ELR (cell line): ENCODE results near the gene OR8G5.
"Not testable (repeated sequence)": the region's sequence is repeated elsewhere in the genome, so short reads cannot be mapped to it uniquely, and the experiment has no call there.

Source experiments
- DNase-seq: peaks from one replicate; pipeline ENCODE4 v3.0.0-alpha.2; 2015; ENCODE audit warnings: low read depth

Gene OR8G5, protein sequence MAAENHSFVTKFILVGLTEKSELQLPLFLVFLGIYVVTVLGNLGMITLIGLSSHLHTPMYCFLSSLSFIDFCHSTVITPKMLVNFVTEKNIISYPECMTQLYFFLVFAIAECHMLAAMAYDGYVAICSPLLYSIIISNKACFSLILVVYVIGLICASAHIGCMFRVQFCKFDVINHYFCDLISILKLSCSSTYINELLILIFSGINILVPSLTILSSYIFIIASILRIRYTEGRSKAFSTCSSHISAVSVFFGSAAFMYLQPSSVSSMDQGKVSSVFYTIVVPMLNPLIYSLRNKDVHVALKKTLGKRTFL

DNA sequence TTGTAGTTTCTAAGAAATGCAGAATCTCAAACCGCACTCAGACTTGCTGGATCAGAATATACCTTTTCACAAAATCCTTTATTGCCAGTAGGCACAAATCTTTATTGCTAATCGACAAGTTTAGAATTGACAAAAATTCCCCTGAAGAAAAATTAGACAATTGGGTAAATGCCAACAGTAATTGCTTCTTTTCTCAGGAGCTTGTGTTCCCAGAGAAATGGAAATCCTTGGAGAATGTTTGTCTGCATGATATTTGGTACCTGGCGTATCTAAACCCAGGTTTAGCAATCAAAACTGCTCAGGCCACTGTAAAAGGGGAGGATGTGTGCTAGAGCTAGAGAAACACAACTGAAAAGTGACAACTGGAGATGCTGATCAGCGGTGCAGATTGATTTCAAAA is at the start of gene OR8G5:
OR8G5 (plus strand) TSS at position 301 of the 400 bp plus-strand sequence. CDS start 8,556 bp downstream, outside the sequence.
- no peak for DNase-seq

DNA sequence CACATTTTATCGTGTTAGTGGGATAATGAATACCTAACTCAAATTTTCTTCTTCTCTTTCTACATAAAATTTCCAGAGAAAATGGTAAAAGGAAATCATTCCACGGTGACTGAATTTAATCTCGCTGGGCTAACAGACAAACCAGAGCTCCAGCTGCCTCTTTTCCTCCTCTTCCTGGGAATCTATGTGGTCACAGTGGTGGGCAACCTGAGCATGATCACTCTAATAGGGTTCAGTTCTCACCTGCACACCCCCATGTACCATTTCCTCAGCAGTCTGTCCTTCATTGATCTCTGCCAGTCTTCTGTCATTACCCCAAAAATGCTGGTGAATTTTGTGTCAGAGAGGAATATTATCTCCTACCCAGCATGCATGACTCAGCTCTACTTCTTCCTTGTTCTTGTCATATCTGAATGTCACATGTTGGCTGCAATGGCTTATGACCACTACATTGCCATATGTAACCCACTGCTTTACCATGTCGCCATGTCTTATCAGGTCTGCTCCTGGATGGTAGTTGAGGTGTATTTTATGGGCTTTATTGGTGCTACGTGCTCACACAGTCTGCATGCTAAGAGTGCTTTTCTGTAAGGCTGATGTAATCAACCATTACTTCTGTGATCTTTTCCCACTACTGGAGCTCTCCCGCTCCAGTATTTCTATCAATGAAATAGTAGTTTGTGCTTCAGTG is 48.9 kb upstream of the OR8G5 start:
- DNase-seq, result no peak

DNA sequence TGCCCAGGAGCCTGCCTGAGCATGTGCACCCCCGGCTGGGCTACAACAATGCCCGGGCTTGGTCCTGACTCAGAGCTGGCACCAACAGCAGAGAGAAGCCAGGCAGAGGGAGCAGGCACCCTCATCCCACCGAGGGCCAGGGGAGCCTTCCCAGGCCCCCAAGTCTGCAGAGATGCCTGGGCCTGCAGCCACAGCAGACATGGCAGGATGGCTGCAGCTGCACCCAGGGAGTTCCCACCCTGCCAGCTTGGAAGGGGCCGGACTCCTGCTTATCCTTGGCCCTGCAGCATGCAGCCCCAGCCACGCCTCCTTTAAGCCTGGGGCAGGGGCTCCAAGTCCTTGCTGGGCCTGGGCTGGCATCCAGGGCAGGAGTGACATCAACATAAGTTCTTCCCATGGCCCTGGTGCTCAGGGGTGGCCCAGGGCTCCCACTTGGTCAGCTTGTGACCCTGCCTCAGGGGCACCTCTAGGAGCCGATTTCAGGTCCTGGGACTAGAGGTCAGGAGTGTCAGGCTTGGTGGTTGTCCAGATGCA is 46.3 kb upstream of the OR8G5 start:
- no peak for DNase-seq

DNA sequence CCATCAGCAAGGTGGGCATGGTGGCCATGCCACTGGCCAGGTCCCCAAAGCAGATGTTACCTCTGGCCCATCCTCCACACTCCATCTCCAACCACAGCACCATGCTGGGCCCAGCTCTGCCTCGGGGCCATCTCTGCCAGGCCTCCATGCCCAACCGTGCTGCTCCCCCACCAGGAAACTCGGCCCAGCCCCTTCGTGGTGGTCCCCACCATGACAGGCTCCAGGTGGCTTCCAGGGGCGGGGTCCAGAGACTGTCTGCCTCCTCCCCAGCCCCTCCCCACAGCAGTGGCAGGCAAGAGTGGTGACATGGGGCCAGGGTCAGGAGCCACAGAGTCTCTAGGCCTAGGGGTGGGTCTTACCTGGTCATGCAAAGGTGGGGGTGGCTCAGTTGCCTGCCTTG is 45.8 kb upstream of the OR8G5 start:
- no peak for DNase-seq

DNA sequence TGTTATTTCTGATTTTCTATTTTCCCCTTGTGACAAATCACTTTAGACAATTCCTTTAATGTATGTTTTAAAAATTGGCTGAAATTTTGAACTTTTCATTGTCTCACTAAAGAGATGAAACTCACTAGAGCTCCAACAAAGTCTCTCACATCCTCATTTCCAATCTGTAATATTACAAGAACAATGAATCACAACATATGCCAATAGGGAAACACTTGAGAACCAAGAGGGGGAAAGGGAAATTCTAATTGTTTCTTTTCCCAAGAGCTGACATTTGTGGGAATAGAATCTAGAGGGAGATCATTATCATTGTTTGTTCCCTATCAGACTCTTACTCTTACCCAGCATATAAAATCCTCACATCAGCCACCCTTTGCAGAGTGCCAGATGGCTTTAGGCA is 44.9 kb upstream of the OR8G5 start:
- no peak for DNase-seq

DNA sequence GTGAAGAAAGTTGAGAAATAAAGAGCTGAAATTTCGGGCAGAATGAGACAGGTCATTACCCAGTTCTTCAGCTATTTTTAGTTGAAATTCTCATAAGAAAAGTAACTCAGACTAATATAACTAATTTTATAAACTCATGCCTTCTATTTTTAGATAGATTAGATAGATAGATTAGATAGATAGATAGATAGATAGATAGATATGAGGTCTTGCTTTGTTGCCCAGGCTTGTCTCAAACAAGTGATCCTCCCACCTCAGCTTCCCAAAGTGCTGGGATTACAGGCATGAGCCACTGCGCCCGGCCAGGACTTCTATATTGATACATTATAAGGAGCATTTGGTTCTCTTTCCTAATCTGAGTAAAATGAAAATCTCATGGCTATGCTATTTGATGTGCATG is 42.1 kb upstream of the OR8G5 start:
- DNase-seq, result no peak

DNA sequence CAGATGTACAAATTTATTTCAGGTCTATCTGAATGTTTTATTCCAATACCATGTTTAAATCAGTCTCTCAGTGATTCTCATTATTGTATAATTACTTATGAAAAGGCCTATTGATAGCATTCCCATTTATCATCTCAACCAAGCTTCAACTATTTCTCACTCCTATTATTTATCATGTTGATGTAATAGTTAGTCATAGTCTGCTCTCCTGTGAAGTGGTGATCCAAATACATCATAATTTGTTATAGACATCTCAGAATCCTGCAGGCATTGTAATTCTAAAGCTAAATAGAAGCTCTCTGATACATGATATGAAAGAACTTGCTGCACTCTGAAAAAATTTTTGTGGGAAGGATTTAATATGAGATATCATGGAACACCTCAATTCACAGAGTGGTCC is 37.0 kb upstream of the OR8G5 start:
- peak; percentile 13 for DNase-seq

DNA sequence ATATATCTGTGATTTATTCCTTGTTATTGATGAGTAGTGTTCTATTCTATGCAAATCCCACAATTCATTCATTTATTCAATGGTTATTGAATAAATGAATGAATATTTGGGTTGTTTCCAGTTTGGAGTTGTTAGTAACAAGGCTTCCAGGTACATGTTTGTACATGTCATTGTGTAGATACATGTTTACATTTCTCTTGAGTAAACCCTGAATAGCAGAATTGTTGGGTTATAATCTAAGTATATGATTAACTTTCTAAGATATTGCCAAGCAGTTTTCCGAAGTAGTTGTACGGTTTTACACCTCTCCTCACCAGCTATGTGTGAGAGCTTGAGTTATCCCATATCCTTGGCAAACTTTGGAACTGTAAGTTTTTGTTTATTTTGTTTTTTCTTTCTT is 33.8 kb upstream of the OR8G5 start:
- no peak for DNase-seq

DNA sequence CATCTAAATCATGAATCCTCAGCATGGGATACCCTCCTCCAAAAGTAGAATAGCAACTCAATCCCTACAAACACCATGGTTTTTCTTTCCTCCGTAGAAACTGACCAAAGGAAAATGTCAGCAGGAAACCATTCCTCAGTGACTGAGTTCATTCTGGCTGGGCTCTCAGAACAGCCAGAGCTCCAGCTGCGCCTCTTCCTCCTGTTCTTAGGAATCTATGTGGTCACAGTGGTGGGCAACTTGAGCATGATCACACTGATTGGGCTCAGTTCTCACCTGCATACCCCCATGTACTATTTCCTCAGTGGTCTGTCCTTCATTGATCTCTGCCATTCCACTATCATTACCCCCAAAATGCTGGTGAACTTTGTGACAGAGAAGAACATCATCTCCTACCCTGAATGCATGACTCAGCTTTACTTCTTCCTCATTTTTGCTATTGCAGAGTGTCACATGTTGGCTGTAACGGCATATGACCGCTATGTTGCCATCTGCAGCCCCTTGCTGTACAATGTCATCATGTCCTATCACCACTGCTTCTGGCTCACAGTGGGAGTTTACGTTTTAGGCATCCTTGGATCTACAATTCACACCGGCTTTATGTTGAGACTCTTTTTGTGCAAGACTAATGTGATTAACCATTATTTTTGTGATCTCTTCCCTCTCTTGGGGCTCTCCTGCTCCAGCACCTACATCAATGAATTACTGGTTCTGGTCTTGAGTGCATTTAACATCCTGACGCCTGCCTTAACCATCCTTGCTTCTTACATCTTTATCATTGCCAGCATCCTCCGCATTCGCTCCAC is 31.4 kb upstream of the OR8G5 start:
- not testable (repeated sequence) for DNase-seq

DNA sequence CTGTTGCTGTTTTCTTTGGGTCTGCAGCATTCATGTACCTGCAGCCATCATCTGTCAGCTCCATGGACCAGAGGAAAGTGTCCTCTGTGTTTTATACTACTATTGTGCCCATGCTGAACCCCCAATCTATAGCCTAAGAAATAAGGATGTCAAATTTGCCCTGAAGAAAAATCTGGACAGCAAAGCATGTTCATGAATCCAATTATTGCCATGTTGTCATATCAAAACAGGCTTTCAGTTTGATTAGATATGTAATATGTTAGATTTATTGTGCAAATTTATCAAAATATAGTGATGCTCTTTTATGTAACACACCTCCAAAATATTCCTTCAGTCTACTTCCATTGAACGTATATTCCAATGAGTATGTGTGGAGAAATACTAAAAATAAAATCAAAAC is 30.7 kb upstream of the OR8G5 start:
- no peak for DNase-seq

DNA sequence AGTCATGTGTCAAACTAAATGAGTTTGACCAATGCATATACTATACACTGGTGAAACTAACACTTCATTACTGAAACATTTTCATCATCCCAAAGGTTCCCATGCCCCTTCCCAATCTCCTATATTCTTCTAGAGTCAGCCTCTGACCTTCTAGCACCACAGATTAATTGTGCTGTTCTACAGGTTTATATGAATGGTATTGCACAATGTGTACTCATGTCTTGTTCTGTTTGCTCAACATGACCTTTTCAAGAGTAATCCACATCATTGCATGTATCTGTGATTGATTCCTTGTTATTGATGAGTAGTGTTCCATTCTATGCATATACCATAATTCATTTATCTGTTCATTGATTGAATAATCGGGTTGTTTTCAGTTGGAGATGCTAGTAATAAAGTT is 22.8 kb upstream of the OR8G5 start:
- no peak for DNase-seq

DNA sequence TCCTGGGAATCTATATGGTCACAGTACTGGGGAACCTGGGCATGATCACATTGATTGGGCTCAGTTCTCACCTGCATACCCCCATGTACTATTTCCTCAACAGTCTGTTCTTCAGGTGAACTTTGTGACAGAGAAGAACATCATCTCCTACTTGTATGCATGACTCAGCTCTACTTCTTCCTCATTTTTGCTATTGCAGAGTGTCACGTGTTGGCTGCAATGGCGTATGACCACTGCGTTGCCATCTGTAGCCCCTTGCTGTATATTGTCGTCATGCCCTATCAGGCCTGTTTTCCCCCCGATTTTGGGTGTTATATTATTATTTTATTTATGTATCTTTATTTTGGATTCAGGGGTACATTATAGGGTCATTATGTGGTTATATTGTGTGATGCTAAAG is 17.7 kb upstream of the OR8G5 start:
- DNase-seq, result no peak

DNA sequence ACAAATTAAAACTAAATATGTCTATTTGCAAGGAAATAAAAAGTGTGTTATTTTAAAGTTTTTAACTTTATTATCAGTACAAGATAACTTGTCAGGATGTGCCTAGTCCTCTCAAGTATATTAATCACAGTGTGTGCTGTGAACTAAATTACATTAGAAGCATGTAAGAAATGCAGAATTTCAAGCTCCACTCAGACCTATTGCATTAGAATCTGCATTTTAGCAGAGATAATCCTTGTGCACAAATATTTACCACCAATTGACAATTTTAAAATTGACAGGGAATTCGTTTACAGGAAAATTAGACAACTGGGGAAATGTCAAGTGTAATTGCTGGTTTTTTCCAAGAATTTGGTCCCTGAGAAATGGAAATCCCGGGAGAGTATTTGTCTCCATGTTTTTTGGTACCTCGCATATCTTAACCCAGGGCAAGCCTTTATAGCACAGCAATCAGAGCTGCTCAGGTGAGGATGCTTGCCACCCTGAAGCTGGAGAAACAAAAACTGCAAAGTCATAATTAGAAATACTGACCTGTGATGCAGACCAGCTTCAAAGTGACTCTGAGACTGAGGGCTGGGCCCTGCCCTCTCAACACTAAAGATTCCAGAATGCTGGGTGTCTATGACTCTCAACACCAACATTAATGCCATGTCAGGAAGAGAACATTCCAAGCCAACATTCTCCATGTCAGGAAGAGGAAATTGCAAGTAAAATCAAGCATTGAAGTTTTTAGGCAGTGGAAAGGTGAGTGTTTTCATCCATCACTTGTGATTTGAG is 15.4 kb upstream of the OR8G5 start, which contains the start of gene OR8G1:
OR8G1 (plus strand) TSS at position 475 of the 777 bp plus-strand sequence. CDS start 8,581 bp downstream, outside the sequence.
- no peak for DNase-seq

DNA sequence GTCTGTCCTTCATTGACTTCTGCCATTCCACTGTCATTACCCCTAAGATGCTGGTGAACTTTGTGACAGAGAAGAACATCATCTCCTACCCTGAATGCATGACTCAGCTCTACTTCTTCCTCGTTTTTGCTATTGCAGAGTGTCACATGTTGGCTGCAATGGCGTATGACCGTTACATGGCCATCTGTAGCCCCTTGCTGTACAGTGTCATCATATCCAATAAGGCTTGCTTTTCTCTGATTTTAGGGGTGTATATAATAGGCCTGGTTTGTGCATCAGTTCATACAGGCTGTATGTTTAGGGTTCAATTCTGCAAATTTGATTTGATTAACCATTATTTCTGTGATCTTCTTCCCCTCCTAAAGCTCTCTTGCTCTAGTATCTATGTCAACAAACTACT is 6.3 kb upstream of the OR8G5 start:
- DNase-seq, result not testable (repeated sequence)

DNA sequence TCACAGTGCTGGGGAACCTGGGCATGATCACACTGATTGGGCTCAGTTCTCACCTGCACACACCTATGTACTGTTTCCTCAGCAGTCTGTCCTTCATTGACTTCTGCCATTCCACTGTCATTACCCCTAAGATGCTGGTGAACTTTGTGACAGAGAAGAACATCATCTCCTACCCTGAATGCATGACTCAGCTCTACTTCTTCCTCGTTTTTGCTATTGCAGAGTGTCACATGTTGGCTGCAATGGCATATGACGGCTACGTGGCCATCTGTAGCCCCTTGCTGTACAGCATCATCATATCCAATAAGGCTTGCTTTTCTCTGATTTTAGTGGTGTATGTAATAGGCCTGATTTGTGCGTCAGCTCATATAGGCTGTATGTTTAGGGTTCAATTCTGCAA is 8.9 kb downstream of the OR8G5 start:
- DNase-seq, result not testable (repeated sequence)

DNA sequence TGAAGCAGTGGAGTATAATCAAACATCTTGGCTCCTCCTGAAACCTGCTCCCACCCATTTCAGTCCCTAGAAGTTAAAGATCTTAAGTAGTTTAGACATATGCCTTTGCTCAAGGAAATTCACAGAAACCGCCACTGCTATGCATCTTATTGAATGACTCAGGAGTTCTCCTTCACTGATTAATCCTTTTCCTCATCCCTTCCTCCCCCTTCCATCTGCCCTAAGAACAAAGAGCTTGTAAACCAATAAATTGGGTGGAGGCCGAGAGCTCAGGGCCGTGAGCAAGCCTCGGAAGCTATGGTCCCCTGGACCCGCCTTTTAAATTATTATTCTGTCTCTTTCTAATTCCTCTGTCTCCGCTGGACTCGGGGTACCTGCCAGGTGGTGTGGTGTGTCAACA is 14.7 kb downstream of the OR8G5 start:
- DNase-seq, result peak; percentile 72

DNA sequence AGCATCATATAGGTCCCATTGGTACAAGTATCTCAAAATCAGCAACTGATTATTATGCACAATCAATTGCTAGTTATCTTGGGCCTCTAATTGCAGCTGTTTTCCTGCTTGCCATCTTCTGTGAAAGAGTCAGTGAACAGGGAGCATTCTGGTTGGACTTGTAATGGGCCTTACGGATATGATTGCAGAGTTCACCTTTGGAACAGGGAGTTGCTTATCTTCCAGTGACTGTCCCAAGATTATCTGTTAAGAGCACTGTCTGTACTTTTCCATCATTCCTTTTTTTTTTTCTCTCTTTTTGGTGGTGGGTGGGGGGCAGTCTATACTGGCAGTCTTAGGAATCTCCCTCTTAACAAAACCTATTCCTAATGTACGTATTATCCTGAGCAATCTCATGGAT is 17.8 kb downstream of the OR8G5 start:
- DNase-seq, result no peak

DNA sequence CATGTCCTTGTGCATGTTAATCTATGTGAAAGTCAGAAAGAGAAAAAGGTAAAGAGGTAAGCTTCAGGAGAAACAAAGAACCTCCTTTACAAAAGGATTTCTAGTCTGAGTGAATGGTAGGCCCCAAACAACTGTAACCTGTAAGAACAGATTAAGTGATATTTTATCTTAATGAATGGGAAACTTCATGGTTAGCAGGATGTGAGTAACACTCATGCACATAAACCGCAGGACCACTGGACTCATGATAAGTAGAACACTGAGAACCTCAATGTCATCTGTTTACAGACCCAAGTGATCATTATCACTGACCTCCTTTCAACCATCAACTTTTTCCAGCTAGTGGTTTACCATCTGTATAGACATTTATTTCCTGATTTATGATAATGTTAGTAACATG is 19.9 kb downstream of the OR8G5 start:
- peak; percentile 95 for DNase-seq

DNA sequence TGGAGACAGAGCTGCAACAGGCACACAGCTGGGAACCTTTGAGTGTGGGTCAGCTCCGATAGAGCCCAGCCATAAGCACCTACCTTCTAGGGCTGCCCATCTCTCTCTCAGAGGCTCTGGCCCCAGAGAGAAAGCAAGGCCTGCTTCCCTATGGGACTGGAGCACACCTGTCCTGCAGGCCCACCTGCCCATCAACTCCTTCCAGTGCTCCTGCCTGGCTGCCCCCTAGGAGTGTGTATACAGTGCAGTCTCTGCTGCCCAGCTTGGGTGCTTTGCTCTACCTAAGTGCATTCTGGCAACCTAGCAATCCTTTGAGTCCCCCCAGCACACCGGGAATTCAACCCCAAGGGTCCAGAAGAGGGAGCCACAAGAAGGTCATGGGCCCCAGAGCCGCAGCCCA is 21.0 kb downstream of the OR8G5 start:
- no peak for DNase-seq

DNA sequence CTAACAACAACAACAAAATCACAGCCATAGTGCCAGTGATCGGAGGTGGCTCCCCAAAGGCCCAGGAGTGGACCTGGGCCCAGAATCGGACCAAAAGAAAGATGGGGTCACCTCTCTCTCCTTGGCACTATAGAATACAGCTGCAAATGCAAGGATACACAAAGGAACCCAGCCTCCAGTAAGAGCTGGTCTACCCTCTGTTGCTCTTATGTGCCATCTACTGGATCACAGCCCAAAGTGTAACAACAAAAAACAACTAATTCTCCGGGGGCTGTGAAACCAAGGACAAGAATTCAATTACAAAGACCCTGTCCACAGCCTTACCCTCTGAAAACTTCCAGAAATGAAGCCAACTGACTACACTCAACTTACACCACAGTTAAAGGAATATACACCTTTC is 21.6 kb downstream of the OR8G5 start:
- DNase-seq, result peak; percentile 32

DNA sequence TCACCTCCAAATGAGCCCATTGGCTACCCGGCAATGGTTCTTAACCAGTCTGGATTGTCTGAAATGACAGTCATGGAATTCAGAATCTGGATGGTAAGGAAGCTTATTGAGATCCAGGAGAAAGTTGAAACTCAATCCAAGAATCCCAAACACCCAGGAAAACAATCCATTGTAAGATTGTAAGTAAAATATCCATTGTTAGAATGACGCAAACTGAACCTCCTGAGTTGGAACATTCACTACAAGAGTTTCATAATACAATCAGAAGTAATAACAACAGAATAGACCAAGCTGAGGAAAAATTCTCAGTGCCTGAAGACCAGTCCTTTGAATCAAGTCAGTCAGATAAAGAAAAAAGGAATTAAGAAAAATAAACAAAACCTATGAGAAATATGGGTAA is 22.1 kb downstream of the OR8G5 start:
- DNase-seq, result peak; percentile 27
